ENCODE measurements around the gene MEP1A.

DNA sequence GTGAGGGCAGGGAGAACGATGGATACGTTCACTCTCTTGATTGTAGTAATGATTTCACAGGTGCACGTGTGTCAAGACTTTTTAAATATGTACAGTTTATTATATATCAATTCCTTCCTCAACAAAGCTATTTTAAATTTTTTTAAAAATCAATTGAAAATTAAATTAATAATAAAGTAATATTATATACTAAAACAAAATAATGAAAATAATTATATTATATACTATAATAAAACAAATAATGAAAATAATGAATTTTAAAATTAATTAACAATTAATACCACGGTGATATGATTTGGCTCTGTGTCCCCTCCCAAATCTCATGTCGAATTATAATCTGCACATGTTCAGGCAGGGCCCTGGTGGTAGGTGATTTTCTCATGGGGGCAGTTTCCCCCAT lies 85.8 kb downstream of the MEP1A start:
- TF ChIP-seq GATA2 (IDR thresholded peaks at IDR 0.05; ENCODE audit: low read depth, low read length) (no peak), GATA3 (IDR thresholded peaks at IDR 0.05; ENCODE audit: low read depth, low read length) (no peak)

All from SH-SY5Y (cell line).